ENCODE data around the gene GBP4. TPM values are rescaled to one million over a fixed set of nuclear protein-coding genes. Genes with fewer than 3 reads are reported as not detected.

The GBP4 gene, protein sequence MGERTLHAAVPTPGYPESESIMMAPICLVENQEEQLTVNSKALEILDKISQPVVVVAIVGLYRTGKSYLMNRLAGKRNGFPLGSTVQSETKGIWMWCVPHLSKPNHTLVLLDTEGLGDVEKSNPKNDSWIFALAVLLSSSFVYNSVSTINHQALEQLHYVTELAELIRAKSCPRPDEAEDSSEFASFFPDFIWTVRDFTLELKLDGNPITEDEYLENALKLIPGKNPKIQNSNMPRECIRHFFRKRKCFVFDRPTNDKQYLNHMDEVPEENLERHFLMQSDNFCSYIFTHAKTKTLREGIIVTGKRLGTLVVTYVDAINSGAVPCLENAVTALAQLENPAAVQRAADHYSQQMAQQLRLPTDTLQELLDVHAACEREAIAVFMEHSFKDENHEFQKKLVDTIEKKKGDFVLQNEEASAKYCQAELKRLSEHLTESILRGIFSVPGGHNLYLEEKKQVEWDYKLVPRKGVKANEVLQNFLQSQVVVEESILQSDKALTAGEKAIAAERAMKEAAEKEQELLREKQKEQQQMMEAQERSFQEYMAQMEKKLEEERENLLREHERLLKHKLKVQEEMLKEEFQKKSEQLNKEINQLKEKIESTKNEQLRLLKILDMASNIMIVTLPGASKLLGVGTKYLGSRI
- total RNA-seq (2021) (0.05 to 0.09 TPM (median 0.09 TPM) in 3 replicates), Bru-seq, nascent RNA (percentile 2 among the genes with signal in this experiment)
- long read RNA-seq, experiment 1, result 0 reads
- long read RNA-seq, experiment 2, result 0 reads
- long read RNA-seq, experiment 3, result 0 reads

DNA sequence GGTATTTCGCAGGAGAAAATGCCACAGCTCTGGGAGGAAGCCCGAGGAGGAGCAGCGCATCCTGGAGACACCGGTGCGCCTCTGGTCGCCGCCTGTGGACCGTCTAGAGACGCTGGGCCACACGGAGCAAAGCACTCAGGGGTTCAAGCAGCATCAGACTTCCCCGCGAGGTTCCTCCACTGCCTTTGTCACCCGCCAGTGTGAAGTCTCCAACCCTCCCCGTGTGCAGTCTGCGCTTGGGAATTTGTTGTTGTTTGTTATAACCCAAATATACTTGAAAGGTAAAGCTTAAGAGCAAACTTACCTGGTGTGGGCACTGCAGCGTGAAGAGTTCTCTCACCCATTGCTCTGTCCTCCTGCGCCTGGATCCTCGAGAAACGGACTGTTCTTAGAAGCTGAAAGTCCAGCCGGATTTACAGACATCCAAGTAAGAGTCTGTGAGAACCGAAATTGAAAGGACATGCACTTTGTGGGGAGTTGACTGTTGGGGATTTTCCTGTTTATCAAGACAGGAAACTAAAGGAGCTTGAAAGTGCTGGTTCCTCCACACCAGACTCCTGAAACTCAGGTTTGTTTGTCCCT, at the start of gene GBP4:
Gene GBP4 (minus strand): TSS at position 452 of the 582 bp plus-strand sequence. CDS start 108 bp downstream, at position 344.
- DNase-seq (ENCODE audit: low spot score) (peak; percentile 15), ATAC-seq (peak; percentile 71)
- ChIA-PET CTCF (interaction anchor here (0.6 to 2.2 kb wide), 2 partner anchors 113 to 254 kb away, joined by 4 to 9 read pairs; no protein-coding TSS in a partner anchor), POLR2A (interaction anchor here (0.9 kb wide), 1 partner anchor 12 kb away, joined by 4 read pairs; no protein-coding TSS in a partner anchor)
- H3K4me3 Mint-ChIP-seq, result no peak within 1 kb of the TSS; the same call in 1 of the 2 replicates
- H3K27ac Mint-ChIP-seq, result no peak within 1 kb of the TSS
- TF ChIP-seq ZNF671 (CRISPR knock-in tag; IDR thresholded peaks at IDR 0.05), result no peak
- TF ChIP-seq, protein P1, sequence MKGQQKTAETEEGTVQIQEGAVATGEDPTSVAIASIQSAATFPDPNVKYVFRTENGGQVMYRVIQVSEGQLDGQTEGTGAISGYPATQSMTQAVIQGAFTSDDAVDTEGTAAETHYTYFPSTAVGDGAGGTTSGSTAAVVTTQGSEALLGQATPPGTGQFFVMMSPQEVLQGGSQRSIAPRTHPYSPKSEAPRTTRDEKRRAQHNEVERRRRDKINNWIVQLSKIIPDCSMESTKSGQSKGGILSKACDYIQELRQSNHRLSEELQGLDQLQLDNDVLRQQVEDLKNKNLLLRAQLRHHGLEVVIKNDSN (CRISPR knock-in tag; IDR thresholded peaks at IDR 0.05), result no peak
- TF ChIP-seq, protein P2, sequence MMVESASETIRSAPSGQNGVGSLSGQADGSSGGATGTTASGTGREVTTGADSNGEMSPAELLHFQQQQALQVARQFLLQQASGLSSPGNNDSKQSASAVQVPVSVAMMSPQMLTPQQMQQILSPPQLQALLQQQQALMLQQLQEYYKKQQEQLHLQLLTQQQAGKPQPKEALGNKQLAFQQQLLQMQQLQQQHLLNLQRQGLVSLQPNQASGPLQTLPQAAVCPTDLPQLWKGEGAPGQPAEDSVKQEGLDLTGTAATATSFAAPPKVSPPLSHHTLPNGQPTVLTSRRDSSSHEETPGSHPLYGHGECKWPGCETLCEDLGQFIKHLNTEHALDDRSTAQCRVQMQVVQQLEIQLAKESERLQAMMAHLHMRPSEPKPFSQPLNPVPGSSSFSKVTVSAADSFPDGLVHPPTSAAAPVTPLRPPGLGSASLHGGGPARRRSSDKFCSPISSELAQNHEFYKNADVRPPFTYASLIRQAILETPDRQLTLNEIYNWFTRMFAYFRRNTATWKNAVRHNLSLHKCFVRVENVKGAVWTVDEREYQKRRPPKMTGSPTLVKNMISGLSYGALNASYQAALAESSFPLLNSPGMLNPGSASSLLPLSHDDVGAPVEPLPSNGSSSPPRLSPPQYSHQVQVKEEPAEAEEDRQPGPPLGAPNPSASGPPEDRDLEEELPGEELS (CRISPR knock-in tag; IDR thresholded peaks at IDR 0.05), result no peak
- TF ChIP-seq, protein P3, sequence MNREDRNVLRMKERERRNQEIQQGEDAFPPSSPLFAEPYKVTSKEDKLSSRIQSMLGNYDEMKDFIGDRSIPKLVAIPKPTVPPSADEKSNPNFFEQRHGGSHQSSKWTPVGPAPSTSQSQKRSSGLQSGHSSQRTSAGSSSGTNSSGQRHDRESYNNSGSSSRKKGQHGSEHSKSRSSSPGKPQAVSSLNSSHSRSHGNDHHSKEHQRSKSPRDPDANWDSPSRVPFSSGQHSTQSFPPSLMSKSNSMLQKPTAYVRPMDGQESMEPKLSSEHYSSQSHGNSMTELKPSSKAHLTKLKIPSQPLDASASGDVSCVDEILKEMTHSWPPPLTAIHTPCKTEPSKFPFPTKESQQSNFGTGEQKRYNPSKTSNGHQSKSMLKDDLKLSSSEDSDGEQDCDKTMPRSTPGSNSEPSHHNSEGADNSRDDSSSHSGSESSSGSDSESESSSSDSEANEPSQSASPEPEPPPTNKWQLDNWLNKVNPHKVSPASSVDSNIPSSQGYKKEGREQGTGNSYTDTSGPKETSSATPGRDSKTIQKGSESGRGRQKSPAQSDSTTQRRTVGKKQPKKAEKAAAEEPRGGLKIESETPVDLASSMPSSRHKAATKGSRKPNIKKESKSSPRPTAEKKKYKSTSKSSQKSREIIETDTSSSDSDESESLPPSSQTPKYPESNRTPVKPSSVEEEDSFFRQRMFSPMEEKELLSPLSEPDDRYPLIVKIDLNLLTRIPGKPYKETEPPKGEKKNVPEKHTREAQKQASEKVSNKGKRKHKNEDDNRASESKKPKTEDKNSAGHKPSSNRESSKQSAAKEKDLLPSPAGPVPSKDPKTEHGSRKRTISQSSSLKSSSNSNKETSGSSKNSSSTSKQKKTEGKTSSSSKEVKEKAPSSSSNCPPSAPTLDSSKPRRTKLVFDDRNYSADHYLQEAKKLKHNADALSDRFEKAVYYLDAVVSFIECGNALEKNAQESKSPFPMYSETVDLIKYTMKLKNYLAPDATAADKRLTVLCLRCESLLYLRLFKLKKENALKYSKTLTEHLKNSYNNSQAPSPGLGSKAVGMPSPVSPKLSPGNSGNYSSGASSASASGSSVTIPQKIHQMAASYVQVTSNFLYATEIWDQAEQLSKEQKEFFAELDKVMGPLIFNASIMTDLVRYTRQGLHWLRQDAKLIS (CRISPR knock-in tag; IDR thresholded peaks at IDR 0.05; ENCODE audit: borderline replicate concordance), result no peak
- TF ChIP-seq, protein P4, sequence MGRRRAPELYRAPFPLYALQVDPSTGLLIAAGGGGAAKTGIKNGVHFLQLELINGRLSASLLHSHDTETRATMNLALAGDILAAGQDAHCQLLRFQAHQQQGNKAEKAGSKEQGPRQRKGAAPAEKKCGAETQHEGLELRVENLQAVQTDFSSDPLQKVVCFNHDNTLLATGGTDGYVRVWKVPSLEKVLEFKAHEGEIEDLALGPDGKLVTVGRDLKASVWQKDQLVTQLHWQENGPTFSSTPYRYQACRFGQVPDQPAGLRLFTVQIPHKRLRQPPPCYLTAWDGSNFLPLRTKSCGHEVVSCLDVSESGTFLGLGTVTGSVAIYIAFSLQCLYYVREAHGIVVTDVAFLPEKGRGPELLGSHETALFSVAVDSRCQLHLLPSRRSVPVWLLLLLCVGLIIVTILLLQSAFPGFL (CRISPR knock-in tag; IDR thresholded peaks at IDR 0.05; ENCODE audit: borderline replicate concordance), result no peak
- TF ChIP-seq FOXP1 (CRISPR knock-in tag; IDR thresholded peaks at IDR 0.05; ENCODE audit: borderline replicate concordance), result no peak
- TF ChIP-seq ZNF396 (CRISPR knock-in tag; IDR thresholded peaks at IDR 0.05; ENCODE audit: borderline replicate concordance), result no peak
- no peak for TF ChIP-seq ELF4 (CRISPR knock-in tag; IDR thresholded peaks at IDR 0.05; ENCODE audit: low read depth)
- no peak for TF ChIP-seq IRF2 (CRISPR knock-in tag; IDR thresholded peaks at IDR 0.05; ENCODE audit: borderline replicate concordance, low read depth)
- peaks cover 9% of the 10 kb centered on the region; the same call in 1 of the 2 replicates for H3K9me3 Mint-ChIP-seq
- peaks cover 16% of the 10 kb centered on the region for H3K4me1 Mint-ChIP-seq
- no peaks in the 10 kb centered on the region for H3K27me3 Mint-ChIP-seq (ENCODE audit: low read depth)
- no peaks in the 10 kb centered on the region for H3K36me3 Mint-ChIP-seq

DNA sequence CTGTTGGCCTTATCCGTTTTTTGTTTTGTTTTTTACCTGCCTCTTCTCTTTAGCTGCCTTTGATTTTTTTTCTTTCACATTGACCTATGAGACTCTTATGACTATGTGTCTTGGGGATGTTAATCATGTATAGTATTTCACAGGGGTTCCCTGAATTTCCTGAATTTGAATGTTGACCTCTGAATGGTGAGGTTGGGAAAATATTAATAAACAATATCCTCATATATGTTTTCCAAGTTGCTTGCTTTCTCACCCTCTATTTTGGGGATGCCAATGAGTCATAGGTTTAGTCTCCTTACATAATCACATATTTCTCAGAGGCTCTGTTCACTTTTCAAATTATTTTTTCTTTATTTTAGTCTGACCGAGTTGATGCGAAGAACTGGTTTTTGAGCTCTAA, 44.3 kb upstream of the GBP4 start:
- no peaks in the 10 kb centered on the region for H3K36me3 Mint-ChIP-seq
- DNase-seq (ENCODE audit: low spot score), result no peak
- H3K4me1 Mint-ChIP-seq, result peaks cover 22% of the 10 kb centered on the region
- ChIA-PET CTCF (no interaction called here), POLR2A (no interaction called here)
- no peak overlapping the region for H3K4me3 Mint-ChIP-seq
- H3K27me3 Mint-ChIP-seq (ENCODE audit: low read depth), result no peaks in the 10 kb centered on the region
- H3K9me3 Mint-ChIP-seq, result peaks cover 23% of the 10 kb centered on the region
- H3K27ac Mint-ChIP-seq, result no peak overlapping the region
- ATAC-seq, result no peak
- no peak for TF ChIP-seq SMAD4 (CRISPR knock-in tag; IDR thresholded peaks at IDR 0.05)
- TF ChIP-seq, protein P5, sequence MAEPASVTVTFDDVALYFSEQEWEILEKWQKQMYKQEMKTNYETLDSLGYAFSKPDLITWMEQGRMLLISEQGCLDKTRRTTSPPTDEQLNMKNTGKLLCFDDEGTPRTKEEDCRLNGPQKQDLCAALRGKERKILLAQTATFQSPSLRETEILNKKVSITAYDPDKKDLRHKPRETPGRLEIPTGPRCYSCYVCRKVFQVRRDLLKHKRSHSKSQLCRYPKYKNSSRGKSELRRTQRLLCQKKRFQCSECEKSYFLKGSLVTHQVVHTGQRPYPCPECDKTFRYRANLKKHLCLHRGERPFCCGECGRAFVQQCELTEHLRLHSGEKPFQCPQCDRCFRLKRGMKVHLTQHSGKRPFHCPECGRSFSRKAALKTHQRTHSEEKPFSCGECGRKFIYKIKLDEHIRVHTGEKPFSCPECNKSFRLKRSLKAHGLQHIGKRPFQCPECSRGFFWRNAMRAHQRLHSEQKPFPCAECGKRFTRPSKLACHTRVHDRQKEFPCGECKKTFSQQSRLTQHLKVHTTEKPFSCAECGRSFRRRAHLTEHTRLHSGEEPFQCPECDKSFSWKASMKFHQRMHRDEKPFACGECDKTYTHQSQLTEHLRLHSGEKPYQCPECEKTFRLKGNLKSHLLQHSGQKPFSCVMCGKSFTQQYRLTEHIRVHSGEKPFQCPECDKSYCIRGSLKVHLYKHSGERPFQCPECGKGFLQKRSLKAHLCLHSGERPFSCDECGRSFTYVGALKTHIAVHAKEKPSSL (CRISPR knock-in tag; conservative IDR thresholded peaks at IDR 0.05), result no peak
- TF ChIP-seq, protein P6, sequence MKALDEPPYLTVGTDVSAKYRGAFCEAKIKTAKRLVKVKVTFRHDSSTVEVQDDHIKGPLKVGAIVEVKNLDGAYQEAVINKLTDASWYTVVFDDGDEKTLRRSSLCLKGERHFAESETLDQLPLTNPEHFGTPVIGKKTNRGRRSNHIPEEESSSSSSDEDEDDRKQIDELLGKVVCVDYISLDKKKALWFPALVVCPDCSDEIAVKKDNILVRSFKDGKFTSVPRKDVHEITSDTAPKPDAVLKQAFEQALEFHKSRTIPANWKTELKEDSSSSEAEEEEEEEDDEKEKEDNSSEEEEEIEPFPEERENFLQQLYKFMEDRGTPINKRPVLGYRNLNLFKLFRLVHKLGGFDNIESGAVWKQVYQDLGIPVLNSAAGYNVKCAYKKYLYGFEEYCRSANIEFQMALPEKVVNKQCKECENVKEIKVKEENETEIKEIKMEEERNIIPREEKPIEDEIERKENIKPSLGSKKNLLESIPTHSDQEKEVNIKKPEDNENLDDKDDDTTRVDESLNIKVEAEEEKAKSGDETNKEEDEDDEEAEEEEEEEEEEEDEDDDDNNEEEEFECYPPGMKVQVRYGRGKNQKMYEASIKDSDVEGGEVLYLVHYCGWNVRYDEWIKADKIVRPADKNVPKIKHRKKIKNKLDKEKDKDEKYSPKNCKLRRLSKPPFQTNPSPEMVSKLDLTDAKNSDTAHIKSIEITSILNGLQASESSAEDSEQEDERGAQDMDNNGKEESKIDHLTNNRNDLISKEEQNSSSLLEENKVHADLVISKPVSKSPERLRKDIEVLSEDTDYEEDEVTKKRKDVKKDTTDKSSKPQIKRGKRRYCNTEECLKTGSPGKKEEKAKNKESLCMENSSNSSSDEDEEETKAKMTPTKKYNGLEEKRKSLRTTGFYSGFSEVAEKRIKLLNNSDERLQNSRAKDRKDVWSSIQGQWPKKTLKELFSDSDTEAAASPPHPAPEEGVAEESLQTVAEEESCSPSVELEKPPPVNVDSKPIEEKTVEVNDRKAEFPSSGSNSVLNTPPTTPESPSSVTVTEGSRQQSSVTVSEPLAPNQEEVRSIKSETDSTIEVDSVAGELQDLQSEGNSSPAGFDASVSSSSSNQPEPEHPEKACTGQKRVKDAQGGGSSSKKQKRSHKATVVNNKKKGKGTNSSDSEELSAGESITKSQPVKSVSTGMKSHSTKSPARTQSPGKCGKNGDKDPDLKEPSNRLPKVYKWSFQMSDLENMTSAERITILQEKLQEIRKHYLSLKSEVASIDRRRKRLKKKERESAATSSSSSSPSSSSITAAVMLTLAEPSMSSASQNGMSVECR (CRISPR knock-in tag; IDR thresholded peaks at IDR 0.05; ENCODE audit: borderline replicate concordance), result no peak
- no peak for TF ChIP-seq NR3C1 (CRISPR knock-in tag; conservative IDR thresholded peaks at IDR 0.05; ENCODE audit: low read depth)
